CD4-positive, alpha-beta T cell treated with Interleukin-6 at 100 ng/mL for 8 hours (primary cell): ENCODE data around the gene BAIAP2.
"Not testable (repeated sequence)": the region's sequence is repeated elsewhere in the genome, so short reads cannot be mapped to it uniquely, and the experiment has no call there.

Source experiments
- DNase-seq: peaks from one replicate; pipeline ENCODE4 v3.0.0-alpha.2; 2020; ENCODE audit warnings: mixed read lengths, low spot score

The BAIAP2 gene

GRCh38 chr17:81068411-81069134, 33.6 kb downstream of the BAIAP2 start:
- no peak for DNase-seq

- DNase-seq, result no peak
Observed at GRCh38 chr17:81069135-81069645, 34.2 kb downstream of the BAIAP2 start.

- DNase-seq, result no peak
Observed at GRCh38 chr17:81070541-81071246, 35.7 kb downstream of the BAIAP2 start.

DNA sequence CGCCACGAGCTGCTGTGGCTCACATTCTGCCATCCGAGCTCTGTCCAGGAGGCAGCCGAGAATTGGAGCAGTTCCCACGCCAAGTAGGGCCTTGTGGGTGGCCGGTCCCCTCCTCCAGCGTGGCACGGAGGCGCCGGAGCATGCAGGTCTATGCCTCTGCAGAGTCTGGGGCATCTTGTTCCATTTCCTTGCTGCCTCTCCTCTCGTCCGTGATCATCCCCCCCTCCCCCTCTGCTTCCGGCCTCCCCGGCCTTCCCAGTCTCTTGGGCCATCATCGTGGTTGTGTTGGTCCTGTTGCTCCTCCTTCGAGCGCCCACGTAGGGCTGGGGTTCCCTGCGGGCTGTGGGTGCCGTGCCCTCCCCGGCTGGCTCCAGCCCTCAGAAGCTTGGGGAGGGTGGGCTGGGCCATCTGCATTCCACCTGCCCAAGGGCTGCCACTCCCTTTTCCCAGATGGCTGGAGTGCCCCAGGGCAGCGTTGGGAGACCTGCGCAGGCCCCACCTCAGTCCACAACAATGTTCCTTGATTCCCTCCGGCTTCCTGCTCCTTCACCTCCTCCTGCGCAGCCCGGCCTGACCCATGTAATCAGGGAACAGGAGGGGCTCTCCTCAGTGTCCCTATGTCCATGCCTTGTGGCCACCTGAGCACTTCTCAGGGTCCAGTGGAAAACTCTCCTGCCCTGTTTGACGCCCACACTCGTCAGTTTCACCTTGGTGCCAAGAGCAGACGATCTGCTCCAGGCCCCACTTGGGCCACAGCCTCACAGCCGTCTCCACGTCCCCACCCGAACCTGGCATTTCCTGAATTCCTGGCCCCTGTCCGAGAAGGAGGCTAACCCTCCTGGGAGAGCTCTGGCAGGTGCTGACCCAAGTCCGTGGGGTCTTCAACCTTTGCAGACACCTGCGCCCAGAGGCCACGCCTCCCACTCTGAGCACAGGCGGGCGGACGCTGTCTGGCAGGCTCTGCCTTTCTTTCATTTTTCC, 37.1 kb downstream of the BAIAP2 start:
- DNase-seq, result no peak

DNA sequence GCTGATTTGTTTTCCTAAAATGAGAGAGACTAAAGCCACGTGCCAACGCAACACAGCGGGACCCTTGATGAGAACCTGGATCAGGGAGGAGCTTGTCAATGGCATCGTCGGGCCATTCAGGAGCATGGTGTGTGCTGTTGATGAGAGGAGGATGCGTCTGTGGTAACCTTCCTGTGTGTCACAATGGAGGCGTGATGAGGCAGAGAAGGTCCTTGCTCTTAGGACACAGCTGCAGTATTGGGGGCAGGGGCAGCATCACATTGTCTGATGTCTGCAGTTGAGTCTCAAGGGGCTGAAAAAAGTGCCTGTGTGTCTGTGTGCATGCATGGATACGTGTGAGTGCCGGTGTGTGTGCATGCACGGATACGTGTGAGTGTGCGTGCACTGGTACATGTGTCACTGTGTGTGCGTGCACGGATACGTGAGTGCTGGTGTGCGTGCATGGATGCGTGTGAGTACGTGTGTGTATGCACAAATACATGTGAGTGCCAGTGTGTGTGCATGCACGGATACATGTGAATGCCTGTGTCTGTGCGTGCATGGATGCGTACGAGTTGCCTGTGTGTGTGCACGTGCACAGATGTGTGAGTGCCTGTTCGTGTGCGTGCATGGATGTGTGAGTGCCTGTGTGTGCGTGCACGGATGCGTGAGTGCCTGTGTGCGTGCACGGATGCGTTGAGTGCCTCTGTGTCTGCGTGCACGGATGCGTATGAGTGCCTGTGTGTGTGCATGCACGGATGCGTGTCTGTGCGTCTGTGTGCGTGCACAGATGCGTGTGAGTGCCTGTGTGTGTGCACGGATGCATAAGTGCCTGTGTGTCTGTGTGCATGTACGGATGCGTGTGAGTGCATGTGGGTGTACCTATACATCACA, 39.3 kb downstream of the BAIAP2 start:
- no peak for DNase-seq

DNA sequence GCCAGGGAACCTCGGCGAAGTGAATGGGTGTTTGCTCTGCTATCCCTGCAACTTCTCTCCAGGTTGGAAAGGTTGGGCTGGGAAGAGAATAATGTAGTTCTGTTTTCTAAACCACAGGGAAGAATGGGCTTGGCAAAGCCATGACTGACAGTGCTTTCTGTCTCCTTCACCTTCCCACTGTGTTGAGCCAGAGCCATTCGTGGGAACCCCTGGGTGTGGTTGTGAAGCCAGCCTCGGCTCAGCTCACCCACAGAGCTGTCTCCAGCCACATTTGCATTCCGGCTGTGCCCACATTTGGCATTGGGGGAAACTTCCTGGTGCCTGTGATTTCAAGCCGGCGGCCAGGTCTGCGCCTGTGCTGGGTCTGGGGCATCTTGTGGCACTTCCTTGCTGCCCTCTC, 39.9 kb downstream of the BAIAP2 start:
- DNase-seq, result no peak

DNA sequence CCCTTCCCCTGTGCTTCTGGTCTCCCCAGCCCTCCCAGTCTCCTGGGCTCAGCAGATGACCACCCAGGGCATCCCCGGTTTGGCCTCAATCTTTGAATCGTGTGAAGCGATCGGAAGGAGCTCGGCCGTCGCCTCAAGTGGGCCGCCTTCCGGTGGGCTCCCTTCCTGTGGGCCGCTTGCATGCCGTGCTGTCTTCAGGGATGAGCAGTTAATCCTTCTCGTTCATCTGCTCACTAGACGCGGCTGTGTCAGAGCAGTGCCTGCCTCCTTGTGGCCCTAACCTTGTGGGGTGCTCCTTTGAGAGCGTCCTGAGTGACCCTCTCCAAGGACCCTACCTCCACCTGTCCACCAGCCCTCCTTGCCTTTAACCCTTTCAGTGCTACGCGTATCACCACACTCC, 40.4 kb downstream of the BAIAP2 start:
- DNase-seq, result no peak

- no peak for DNase-seq
Observed at GRCh38 chr17:81076141-81076679, 41.3 kb downstream of the BAIAP2 start.

DNA sequence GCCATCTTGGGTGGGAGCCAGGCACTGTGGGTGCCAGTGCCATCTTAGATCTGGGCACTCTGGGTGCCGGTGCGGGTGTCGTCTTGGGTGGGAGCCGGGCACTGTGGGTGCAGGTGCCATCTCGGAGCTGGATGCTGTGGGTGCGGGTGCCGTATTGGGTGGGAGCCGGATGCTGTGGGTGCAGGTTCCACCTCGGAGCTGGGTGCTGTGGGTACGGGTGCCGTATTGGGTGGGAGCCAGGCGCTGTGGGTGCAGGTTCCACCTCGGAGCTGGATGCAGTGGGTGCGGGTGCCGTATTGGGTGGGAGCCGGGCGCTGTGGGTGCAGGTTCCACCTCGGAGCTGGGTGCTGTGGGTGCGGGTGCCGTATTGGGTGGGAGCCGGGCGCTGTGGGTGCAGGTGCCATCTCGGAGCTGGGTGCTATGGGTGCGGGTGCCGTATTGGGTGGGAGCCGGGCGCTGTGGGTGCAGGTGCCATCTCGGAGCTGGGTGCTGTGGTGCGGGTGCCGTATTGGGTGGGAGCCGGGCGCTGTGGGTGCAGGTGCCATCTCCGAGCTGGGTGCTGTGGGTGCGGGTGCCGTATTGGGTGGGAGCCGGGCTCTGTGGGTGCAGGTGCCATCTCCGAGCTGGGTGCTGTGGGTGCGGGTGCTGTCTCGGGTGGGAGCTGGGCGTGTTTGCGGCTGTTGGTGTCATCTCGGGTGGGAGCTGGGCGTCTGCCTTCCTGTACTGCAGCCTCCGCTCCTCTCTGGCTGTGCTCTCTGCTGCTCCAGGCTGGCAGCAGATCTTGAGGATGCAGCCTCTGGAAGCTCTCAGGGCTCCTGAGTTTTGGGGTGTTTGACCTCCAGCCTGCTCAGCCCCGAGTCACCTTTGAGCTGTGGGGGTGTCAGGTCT, 43.3 kb downstream of the BAIAP2 start:
- not testable (repeated sequence) for DNase-seq

- no peak for DNase-seq
Observed at GRCh38 chr17:81080019-81080418, 45.1 kb downstream of the BAIAP2 start.

- DNase-seq, result no peak
Observed at GRCh38 chr17:81081222-81082176, 46.5 kb downstream of the BAIAP2 start.

- no peak for DNase-seq
Observed at GRCh38 chr17:81082177-81083073, 47.5 kb downstream of the BAIAP2 start.

DNA sequence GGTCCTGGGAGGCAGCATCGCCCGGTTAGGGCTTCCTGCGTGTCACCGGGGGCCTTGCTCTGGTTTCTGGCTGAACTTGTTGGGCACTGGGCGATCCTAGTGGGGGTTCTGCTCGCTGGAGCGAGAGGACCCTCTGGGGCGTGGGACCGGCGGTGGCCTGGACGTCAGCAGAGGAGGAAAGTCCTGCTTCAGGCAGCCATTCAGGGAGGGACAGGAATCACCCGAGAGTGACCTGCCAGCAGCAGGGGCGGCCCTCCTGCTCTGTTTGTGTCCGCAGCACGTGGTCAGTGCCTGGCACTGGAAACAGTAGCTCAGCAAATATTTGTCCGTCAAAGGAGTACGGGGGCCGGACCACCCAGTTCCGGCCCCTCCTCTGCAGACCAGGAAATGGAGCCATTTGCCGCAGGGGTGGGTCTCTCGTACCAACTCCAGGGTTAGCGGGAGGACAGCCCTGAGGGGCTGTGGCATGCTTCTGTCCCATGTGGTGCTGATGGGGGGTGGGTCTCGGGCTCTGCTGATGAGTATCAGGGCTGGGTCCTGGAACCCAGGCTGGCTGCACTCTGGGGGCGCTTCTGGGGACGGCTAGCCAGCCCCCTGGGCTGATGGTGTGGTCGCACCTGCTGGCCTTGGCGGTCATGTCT, 48.3 kb downstream of the BAIAP2 start:
- no peak for DNase-seq

DNA sequence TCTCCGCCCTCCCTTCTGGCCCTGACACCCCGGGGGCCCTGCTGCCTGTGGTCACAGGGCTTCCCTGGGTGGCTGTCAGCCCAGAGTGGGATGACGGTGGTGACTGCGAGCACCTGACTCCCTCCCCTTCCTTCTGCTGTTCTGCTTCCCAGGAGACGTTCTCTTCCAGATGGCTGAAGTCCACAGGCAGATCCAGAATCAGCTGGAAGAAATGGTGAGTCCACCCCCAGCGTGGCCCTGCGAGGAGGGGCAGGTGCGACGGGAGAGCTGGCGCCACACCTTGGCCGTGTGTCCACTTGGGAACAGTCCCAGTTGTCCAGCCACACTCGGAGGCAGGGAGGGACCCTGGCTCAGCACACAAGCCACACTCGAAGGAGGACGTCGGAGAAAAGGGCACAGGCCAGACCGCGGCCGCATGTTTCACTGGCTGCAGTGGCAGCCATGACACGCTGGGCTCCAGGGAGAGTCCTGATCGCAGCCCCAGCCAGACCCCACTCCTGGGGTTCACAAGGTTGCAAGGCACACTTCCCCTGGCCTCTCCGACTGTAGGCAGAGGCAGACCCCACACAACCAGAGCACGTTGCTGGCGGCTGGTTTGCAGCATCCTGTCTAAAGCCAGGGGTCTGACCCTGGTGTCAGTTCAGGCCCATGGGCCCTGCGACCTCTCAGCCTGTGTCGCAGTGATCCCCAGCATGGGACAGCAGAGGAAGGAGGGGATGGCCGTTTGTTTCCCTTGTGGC, 49.9 kb downstream of the BAIAP2 start:
- no peak for DNase-seq

GRCh38 chr17:81085420-81085911, 50.5 kb downstream of the BAIAP2 start:
- no peak for DNase-seq
